ENCODE results near the gene ZNF837.
A peak's percentile ranks its signal among the peaks of the same experiment; 100 is the strongest.

ZNF837 gene

DNA sequence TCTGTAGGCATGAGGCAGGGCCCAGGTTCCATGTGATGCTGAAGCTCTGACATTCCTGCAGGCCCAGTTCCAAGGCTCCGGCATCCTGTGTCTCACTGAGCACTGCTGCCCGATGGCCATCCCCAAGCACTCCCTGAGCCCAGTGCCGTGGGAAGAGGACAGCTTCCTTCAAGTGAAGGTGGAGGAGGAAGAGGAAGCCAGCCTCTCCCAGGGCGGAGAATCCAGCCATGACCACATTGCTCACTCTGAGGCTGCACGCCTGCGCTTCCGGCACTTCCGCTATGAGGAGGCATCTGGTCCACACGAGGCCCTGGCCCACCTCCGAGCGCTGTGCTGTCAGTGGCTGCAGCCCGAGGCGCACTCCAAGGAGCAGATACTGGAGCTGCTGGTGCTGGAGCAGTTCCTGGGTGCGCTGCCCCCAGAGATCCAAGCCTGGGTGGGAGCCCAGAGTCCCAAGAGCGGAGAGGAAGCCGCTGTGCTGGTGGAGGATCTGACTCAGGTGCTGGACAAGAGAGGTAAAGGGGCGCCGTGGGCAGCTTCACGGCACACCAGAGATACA is 46.1 kb downstream of the ZNF837 start:
- Mint-ChIP-seq H3K27ac (no peak overlapping the region), H3K9me3 (no peaks in the 10 kb centered on the region), H3K36me3 (ENCODE audit: low read depth) (peaks cover 24% of the 10 kb centered on the region), H3K4me3 (no peak overlapping the region), H3K27me3 (no peaks in the 10 kb centered on the region), H3K4me1 (peaks cover 1% of the 10 kb centered on the region)
- no peak for ATAC-seq
- DNase-seq, result no peak

DNA sequence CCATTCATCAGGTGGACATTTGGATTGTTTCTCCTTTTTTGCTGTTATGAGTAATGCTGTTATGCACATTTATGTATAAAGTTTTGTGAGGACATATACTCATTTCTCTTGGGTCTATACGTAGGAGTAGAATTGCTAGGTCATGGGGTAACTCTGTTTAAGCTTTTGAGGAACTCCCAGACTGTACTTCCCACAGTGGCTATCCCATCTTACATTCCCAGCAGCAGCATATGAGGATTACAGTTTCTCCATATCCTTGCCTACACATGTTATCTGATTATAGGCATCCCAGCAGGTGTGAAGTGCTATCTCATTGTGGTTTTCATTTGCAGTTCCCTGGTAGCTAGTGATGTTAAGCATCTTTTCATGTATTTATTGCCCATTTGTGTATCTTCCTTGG is 48.1 kb downstream of the ZNF837 start:
- Mint-ChIP-seq H3K27me3 (no peaks in the 10 kb centered on the region), H3K4me3 (no peak overlapping the region), H3K9me3 (no peaks in the 10 kb centered on the region), H3K36me3 (ENCODE audit: low read depth) (peaks cover 7% of the 10 kb centered on the region), H3K27ac (no peak overlapping the region), H3K4me1 (peaks cover 4% of the 10 kb centered on the region)
- ATAC-seq, result no peak
- no peak for DNase-seq

DNA sequence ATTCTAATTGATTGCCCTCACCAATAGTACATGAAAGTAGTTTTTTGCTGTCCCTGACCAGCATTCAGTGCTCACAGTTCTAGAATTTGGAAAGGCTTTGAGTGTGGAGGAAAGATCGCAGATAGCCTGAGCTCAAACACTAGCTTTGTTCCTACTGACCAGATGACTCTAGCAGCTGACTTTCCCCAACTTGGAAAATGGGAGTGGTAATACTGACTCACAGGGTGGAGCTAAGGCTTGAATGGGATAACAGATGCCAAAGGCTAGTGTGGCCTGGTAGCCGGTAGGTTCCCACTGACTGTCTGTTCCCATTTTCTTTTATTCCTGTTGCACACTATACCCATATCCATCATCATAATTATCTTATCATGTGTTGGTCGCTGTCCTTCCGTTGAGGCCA is 50.4 kb downstream of the ZNF837 start:
- no peak for ATAC-seq

DNA sequence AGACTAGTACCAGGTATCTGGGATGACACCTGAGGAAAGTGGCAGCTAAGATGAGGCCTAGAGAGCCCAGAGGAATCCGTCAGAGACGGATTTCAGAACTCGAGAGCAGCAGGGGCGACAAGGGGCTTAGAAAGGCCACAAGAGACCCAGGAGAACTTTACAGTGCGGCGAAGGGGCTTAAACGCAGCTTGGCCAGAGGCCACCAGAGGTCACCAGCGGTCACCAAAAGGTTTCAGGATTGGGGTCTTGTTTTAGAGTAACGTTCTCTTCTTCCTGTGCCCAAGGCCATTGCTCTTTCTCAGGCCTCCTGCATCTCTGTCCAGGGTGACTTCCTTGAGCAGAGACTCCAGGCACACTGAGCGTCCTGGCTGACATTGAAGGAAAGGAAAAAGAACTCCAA is 51.8 kb downstream of the ZNF837 start:
- no peak overlapping the region for H3K4me3 Mint-ChIP-seq
- peaks cover 4% of the 10 kb centered on the region for H3K4me1 Mint-ChIP-seq
- DNase-seq, result peak; percentile 54
- H3K27me3 Mint-ChIP-seq, result no peaks in the 10 kb centered on the region
- no peaks in the 10 kb centered on the region for H3K36me3 Mint-ChIP-seq (ENCODE audit: low read depth)
- ATAC-seq, result no peak
- H3K9me3 Mint-ChIP-seq, result no peaks in the 10 kb centered on the region
- no peak overlapping the region for H3K27ac Mint-ChIP-seq

More for the DNA sequence above, 50.4 kb downstream of the ZNF837 start:
- no peak for DNase-seq
- Mint-ChIP-seq H3K27ac (no peak overlapping the region), H3K4me3 (no peak overlapping the region), H3K9me3 (no peaks in the 10 kb centered on the region), H3K27me3 (no peaks in the 10 kb centered on the region), H3K4me1 (peaks cover 4% of the 10 kb centered on the region), H3K36me3 (ENCODE audit: low read depth) (peaks cover 1% of the 10 kb centered on the region)

DNA sequence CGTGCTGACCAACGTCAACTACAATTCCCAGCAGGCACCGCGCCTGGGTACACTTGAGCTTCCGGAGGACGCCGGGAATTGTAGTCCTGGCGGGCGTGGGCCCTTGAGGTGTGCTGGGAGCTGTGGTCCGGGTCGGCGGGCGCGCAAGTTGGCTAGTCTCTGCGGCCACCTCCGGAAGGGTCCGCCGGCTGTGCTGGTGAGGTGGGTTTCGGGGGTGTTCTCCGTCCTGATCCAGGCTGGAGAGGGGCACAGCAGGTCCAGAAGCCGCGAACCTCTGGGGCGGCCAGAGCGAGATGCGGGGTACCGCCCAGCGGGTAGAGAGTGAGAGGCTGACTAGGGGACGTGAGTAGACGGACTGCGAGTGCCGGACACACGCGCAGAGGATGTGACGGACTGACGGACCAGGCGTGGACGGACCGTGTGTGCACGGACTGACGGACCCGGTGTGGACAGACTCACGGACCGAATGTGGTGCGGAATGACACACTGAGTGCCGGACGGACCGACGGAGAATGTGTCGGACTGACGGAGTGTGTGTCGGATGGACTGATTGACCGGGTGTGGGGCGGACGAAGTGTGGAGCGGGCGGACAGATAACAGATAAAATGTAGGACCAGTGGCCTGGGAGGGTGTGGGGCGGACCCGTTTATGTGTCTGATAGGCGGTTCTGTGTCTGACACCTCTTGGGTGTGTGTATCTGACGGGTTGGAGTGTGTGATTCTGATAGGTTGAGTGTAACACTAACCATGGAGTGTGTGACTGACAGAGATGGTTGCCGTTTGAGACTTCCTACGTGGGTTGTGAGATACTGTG is 53.7 kb downstream of the ZNF837 start, which contains the start of gene ZSCAN22:
Gene ZSCAN22 (plus strand): TSS at position 81 of the 813 bp plus-strand sequence. CDS start 7,809 bp downstream, outside the sequence.
- no peak within 1 kb of the TSS for H3K27ac Mint-ChIP-seq
- DNase-seq, result peak; percentile 92
- H3K4me1 Mint-ChIP-seq, result peaks cover 4% of the 10 kb centered on the region
- no peaks in the 10 kb centered on the region for H3K27me3 Mint-ChIP-seq
- peak; percentile 92 for ATAC-seq
- no peak within 1 kb of the TSS for H3K4me3 Mint-ChIP-seq
- peaks cover 3% of the 10 kb centered on the region for H3K36me3 Mint-ChIP-seq (ENCODE audit: low read depth)
- no peaks in the 10 kb centered on the region for H3K9me3 Mint-ChIP-seq

DNA sequence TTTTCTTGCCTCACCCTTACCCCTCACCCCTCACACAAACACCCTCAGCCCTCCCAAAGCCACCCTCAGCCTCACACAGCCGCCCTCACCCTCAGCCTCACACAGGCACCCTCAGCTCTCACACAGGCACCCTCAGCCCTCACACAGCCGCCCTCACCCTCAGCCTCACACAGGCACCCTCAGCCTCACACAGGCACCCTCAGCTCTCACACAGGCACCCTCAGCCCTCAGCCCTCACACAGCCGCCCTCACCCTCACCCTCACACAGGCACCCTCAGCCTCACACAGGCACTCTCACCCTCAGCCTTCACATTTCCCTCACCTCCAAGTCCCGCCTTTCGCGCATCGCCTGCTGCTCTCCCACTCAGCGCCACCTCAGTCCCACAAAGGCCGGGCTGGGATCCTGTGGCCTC is 54.3 kb downstream of the ZNF837 start:
- no peak overlapping the region for H3K27ac Mint-ChIP-seq
- H3K4me1 Mint-ChIP-seq, result peaks cover 4% of the 10 kb centered on the region
- H3K36me3 Mint-ChIP-seq (ENCODE audit: low read depth), result peaks cover 3% of the 10 kb centered on the region
- ATAC-seq (peak; percentile 33), DNase-seq (no peak)
- H3K9me3 Mint-ChIP-seq, result no peaks in the 10 kb centered on the region
- no peak overlapping the region for H3K4me3 Mint-ChIP-seq
- H3K27me3 Mint-ChIP-seq, result no peaks in the 10 kb centered on the region

DNA sequence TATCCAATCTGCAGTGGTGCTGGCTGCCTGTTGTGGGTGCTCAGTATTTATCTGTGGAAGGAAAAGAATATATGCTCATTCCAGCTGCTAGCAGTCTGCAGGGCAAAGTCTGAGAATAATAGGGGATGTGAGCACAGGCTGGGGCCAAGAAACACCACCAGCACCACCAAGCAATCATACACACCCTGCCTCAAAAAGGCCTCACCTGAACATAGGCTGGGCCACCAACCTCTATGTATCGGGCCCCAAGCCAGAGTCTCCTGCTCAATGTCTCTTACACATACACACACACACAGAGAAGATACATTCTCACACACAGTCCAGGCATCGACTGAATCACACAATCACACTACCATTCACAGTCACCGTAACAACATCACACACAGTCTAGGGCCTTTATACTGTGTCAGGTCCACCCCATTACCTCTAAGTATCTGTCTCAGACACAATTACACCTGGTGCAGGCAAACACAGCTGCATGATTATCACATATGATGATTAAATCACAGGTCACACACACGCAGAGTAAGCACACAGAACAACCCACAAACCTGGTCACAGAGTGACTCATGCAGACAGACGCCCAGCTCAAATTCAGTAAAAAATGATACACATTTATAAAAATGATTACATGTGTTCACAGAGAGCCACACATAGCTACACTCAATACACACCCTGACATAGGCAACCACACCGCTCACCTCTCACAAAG is 55.4 kb downstream of the ZNF837 start:
- no peaks in the 10 kb centered on the region for H3K9me3 Mint-ChIP-seq
- H3K27ac Mint-ChIP-seq, result no peak overlapping the region
- H3K27me3 Mint-ChIP-seq, result no peaks in the 10 kb centered on the region
- ATAC-seq (no peak), DNase-seq (no peak)
- no peak overlapping the region for H3K4me3 Mint-ChIP-seq
- peaks cover 3% of the 10 kb centered on the region for H3K36me3 Mint-ChIP-seq (ENCODE audit: low read depth)
- peaks cover 4% of the 10 kb centered on the region for H3K4me1 Mint-ChIP-seq

DNA sequence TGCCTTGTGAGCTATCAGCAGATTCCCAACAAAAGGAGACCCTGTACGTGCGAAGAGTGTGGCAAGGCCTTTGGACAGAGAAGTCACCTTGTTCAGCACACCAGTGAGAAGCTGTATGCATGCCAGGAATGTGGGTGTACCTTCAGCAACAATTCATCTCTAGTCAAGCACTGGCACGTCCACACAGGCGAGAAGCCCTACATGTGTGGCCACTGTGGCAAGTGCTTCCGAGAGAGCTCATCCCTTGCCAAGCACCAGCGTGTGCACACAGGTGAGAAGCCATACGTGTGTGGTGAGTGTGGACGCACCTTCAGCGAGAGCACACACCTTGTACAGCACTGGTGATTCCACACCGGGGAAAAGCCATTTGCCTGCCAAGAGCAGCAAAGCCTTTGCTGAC is 61.6 kb downstream of the ZNF837 start:
- Mint-ChIP-seq H3K27me3 (no peaks in the 10 kb centered on the region), H3K4me1 (no peaks in the 10 kb centered on the region), H3K9me3 (no peaks in the 10 kb centered on the region), H3K36me3 (ENCODE audit: low read depth) (peaks cover 19% of the 10 kb centered on the region), H3K4me3 (no peak overlapping the region), H3K27ac (no peak overlapping the region)
- no peak for DNase-seq
- ATAC-seq, result no peak

DNA sequence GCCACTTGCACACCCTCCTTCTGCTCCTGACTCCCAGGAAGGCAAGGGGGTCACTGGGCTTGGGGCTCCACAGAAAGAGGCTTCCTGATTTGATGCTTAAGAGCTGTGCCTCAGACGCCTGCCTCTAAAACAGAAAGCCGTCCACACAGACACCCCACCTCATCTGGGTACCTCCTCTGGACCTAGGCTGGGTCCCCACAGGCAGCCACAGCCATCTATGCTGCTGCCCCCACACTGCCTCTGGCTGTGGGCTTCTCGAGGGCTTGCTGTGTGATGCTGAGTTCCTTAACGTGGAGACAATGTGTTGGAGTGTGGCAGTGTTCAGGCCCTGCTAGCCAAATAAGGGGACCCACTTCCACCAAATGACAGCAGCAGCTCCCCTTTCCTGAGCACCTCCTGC is 62.5 kb downstream of the ZNF837 start:
- peaks cover 24% of the 10 kb centered on the region for H3K36me3 Mint-ChIP-seq (ENCODE audit: low read depth)
- no peak overlapping the region for H3K27ac Mint-ChIP-seq
- no peak overlapping the region for H3K4me3 Mint-ChIP-seq
- no peaks in the 10 kb centered on the region for H3K4me1 Mint-ChIP-seq
- H3K9me3 Mint-ChIP-seq, result no peaks in the 10 kb centered on the region
- DNase-seq (no peak), ATAC-seq (no peak)
- H3K27me3 Mint-ChIP-seq, result no peaks in the 10 kb centered on the region
